ENCODE results near the gene SLC6A3.

The SLC6A3 gene

DNA sequence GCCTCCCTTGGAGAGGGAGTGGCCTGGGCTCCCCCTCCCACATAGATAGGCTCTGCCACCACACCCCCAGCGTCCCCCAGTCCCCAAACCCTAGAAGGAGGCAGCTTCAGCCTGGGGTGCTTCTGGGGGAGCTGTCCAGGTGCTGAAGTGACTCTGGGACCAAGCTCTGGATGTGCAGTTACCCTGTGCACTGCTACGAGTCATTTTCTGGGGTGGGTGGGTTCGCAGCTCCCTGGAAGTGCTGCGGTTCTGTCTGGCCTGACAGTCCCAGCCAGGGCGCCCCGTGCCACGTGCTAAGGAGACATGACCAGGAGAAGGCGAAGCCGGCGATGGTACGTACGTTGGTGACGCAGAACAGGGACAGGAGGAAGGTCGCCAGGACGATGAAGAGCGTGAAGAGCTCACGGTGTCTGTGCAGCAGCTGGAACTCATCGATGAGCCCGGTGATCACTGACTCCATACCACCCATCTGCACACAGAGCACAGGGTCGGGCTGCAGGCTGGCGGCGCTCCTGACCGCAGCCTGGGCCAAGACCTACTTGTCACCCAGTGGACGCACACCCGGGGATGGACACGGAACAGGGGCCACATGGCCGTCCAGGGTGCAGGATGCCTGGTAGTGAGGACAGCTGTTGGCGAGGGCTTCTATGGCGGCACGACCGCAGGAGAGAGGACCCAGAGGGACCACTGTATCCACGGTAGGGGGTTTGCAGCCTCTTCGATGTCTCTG lies 35.7 kb downstream of the SLC6A3 start:
- DNase-seq (ENCODE audit: low read depth in 2 of 2): no peak

DNA sequence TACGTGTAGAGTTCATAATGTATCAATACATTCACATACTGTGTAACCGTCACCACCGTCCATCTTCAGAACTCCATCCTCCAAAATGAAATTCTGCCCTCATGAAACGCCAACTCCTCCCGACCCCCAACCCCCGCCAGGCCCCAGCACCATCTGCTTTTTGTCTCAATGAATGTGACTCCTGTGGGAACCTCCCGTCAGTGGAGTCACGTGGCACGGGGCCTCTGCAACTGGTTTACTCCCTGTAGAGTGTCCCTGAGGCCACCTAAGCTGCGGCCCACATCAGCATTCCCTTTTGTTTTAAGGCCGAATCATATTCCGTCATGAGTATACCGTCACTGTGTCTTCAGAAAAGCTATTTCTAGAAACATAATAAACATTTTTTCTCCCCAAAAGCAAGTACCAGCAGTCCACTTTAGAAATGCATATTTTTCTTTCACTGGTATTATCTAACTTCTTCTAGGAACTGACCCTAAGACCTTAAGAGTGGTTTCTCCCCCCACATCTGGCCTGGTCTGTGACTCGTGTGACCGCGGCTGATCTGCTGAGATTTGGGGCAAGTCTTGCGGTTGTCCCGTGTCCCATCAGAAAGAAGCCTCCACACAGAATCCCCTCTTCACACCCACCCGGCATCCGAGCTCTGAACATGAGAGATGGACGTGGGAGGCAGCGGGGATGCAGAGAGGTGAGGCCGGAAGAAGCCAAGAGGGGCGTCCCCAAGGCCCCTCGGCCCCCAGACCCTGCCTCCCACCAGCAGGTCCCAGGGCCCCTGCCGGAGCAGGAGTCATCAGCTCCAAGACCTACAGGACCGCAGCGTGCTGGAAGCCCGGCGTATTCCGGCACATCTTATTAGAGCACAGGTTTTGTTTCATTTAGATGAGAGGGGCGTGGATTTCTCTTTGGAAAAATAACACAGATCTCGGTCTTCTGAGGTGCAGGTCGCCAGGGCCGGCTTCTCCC lies 38.3 kb downstream of the SLC6A3 start:
- DNase-seq (ENCODE audit: low read depth in 2 of 2): no peak

DNA sequence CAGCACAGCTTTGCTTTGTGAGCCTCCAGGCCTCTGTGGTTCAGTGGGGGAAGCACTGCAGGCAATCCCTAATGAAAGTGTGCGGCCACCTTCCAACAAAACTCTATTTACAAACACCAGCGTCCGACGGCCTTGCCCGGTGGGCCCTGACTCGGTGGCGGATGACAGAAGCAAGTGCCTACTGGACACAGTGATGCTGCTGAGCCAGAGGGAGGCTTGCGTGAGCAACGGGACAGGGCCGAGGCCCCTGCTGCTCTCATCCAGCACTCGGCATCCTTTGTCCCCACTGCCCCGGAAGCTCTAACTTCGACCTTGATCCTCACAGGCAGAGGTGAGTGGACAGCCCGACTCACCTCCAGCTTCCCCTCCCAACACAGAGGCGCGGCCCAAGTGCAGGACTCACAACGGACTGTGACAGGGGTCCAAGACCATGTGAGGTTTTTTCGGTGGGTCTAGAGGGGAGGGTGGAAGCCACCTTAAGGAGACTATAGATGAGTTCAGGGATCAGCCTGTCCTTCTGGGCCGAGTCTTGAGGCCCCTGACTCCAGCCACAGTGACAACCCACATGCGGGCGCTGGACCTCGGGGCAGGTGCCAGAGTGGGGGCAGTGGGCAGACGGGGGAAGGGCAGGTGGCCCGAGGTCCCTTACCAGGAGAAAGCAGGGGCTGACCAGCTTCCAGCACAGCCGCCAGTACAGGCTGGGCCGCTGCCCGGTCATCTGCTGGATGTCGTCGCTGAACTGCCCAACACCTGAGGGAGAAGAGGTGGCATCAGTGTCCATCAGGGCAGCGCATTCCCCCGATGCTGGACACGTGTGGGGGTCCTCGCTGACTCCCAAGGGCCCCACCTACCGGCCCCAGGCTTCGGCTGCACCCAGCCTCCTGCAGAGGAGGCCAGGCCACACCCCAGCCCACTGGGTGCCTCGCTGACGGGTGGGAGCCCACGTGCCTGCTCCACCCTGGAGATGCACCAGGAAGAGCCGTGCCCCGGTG lies 39.4 kb downstream of the SLC6A3 start:
- DNase-seq (ENCODE audit: low read depth in 2 of 2): no peak

DNA sequence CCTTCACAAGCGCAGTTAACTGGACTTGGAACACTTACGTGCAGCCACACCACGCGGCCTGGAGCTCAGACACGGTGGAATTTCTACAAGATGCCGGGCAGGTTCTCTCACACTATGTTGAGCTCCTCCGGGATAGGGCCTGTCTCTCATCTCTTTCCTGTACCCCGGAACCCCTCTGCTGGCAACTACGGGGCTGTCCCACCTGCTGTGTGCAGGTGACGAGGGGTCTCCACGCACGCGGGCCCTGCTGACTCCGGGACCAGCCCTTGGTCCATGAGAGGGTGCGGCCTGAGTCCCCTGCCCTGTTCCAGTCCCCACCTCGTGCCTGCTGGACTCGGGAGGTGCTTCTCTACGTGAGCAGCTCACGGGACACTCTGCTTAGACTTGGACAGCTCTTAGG lies 40.1 kb downstream of the SLC6A3 start:
- DNase-seq (ENCODE audit: low read depth in 2 of 2): no peak

DNA sequence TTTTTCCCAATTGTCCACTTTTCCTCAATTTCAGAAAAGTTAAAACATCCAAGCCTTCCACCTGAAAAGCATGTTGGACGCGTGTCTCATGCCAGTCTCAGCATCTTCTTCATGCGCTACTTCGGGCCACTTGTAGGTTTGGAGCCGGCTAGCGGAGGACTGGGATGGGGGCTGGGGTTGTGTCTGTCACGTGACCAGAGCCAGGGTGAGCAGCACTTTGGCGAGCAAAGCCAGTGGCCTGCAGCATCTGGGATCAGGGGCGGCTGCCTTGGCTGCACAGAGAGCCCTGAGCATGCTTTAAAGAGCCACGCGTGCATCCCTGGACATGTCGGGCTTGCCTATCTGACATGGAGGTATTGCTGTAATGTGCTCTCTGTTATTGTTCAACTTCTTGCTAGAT lies 41.2 kb downstream of the SLC6A3 start:
- DNase-seq (ENCODE audit: low read depth in 2 of 2): no peak

DNA sequence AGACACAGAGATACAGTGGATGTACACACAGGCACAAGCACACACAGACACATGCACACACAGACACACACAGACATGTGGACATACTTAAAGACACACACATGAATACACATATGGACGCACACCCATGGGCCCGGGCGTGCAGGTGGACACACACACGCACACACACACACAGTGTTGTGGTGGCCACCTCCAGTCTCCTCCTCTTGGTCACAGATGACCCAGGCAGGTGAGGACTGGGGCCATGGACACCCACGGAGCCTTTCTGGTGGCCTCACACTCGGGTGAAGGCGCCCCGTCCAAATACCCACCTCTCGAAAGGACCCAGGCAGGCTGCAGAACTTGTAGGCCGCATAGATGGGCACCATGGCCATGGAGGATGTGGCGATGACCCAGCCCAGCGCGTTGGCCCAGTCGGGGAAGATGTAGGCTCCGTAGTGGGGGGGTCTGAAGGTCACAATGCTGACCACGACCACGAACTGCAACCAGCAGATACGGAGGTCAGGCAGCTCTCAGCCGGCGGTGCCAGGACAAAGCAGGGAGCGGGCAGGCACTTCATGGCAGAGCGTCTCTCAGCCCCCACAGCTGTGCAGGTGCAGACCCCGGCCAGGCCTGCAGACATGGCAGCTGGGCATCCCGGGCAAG lies 42.5 kb downstream of the SLC6A3 start:
- no peak for DNase-seq (ENCODE audit: low read depth in 2 of 2)

DNA sequence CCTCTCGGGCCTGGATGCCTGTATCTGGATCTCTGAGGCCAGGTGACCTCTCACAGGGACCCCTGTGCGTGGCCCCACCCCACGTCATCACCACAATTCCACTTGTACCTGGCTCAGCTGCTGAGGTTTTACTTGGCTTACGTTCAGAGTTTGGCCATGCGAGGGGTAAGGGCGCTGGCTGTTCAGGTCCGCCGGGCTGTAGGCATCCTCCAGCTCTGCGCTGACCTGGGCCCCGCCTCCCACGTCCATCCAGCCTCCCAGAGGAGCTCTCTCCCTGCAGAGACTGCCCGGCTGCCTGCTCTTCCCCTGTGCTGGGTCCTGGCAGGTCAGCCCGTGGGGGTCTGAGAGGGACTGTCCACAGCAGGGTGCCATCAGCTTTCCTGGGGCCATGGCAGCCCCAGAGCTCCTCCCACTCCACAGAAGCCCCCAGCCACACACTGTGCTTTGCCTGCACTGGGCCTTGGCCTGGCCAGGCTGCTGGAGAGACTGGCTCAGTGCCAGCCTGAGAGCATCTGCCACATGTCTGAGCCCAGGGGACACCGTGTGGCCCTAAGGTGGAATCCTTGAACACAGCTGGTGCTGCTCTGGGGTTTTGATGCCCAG lies 43.6 kb downstream of the SLC6A3 start:
- no peak for DNase-seq (ENCODE audit: low read depth in 2 of 2)

DNA sequence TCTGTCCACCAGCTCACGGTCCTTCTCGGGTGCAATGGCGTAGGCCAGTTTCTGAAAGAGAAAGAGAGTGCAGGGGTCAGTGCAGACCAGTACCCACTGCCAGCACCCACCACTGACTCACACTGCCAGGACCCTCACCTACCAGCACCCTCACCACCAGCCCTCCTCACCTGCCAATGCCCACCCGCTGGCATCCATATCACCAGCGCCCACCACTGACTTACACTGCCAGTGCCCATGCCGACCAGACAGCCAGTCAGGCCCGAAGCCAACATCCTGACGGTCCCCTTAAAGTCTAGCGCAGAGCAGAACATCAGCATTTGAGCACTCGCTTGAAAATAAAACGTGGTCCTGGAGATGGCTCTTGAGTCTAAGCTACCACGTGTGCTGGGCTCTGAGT lies 44.3 kb downstream of the SLC6A3 start:
- DNase-seq (ENCODE audit: low read depth in 2 of 2): no peak

DNA sequence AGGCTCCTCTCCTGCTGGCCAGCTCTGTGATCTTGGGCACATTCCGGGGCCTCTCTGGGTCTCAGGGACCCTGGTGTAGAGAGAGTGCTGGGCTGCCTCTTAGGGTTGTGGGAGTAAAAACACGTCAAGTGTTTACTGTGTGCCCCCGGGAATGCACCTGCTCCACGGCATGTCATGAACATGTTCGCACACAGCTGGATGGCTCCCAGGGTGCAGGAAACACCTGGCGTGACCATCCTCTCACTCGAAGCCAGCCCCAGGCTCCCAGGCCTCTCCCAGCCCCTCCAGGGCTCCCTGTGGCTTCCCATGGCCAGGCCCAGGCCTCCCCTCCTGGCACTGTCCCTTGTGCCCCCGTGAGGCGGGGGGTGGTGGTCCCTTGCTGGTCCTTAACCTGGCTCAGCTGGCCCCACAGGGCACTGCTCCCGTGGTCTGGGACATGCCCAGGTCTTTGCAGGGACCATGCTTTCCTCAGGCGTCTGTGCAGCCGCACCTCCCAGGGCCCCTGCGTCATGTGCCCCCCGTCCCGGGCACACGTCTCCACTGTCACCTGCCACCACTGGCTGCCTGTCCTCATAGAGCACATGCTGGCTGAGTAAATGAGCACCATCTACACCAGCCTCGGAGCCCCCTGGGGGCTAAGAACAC lies 44.9 kb downstream of the SLC6A3 start:
- no peak for DNase-seq (ENCODE audit: low read depth in 2 of 2)

DNA sequence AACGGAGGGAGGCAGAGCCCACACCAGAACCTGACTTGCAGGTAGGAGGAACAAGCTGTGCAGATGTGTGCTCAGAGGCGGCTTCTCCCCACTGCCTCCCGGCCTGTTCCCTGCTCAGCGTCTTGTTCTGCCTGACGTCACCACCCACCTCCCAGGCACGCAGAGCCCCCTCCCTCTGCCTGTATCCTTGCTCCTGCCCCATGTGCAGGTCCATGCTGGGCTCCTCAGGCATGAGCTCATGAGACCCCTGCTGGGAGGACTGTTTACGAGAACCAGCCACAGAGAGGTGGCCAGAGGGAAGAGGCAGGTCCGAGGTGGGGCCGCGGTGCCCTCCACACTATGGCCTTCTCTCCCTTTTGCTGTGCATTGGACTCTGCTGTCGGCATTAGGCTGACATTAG lies 45.5 kb downstream of the SLC6A3 start:
- no peak for DNase-seq (ENCODE audit: low read depth in 2 of 2)

DNA sequence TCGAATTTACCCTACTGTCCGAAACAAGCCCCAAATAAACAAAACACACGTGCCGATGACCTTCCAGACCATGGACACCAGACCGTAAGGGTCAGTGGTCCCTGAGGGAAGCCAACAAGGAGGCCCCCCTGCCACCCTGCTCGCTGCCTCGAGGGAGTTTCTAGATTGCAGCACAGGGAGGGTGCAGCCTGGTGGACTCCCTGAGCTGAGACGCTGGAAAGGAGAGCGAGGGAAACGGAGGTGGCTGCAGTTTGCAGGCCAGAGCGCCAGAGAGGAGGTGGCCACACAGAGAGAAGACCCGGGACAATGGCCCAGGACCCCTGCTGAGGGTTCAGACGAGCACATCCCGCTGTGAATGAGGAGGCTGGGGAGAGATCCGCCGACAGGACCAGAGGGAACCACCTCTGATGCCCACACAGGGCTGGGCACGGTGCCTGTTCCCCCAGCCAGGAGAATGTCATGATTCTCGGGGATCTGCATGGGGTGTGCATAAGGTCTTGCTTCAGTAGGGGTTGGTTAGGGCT lies 48.9 kb downstream of the SLC6A3 start:
- DNase-seq (ENCODE audit: low read depth in 2 of 2): no peak

DNA sequence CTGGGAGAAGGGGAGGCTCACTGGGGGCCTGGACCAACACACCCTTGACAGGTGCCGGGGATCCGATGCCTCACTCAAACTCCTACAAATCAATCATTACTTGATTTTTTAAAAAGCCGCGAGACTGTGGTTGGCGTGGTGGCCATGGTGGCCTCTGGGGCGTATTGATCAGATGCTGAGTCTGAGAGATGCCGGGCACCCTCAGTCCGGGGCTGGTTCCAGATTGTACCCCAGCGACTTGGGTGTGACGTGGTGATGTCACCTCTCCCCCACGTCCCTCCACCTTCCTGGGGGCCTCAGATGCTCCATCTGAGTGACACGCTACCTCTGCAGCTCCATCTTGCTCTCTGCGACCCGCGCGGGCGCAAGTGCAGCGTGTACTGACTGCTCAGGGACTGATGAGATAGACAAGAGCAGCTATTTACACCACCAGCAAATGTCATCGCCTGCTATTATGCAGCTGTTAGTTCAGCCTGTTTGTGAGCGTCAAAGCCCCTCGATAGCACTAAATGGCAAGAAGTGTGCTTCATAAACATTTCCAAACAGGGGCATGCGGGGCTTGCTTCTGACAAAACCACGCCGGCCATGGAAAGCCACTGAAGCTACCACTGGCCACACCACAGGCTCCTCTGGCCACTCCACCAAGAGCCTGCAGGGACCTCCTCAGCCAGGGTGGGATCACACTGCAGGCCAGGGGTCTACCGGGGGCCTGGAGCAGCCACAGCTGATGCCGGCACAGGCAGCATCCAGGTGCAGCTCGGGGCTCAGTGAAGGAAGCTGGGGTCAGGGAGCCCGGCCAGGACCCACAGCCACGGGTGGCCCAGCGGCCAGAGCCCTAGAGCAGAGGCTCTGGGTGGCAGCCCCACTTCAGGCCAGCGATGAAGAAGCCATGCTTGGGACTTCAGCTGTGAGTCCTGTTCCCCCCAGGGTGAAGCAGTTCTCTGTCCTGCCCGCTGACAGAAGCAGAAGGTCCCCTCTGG lies 50.1 kb downstream of the SLC6A3 start:
- DNase-seq (ENCODE audit: low read depth in 2 of 2): no peak

DNA sequence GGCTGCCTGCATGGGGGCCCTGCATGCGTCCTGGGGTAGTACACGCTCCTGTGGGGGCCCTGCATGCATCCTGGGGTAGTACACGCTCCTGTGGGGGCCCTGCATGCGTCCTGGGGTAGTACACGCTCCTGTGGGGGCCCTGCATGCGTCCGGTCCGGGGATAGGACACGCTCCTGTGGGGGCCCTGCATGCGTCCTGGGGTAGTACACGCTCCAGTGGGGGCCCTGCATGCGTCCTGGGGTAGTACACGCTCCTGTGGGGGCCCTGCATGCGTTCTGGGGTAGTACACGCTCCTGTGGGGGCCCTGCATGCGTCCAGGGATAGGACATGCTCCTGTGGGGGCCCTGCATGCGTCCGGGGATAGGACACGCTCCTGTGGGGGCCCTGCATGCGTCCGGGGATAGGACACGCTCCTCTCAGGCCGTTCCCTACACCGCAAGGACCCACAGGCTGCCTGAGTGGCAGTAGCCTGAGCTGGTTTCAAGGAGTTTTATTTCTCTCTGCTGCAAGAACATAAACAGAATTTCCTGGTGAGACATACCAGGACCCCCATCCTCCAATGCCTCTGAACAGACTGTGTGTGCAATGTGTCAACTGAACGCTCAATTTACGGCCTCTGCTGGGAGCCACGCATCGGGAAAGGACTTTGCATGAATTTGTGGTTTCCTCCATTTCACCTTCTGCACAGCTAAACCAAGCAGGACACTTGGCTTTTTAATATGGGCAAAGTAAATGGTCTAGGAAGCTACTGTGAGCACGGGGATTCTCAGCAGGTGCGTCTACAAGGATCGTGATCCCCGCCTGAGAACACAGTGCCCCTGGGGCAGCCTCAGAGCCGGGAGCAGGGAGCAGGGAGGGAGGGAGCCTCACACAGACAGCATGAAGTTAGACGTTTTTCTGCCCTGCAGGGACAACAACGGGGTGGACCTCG lies 51.4 kb downstream of the SLC6A3 start:
- no peak for DNase-seq (ENCODE audit: low read depth in 2 of 2)

DNA sequence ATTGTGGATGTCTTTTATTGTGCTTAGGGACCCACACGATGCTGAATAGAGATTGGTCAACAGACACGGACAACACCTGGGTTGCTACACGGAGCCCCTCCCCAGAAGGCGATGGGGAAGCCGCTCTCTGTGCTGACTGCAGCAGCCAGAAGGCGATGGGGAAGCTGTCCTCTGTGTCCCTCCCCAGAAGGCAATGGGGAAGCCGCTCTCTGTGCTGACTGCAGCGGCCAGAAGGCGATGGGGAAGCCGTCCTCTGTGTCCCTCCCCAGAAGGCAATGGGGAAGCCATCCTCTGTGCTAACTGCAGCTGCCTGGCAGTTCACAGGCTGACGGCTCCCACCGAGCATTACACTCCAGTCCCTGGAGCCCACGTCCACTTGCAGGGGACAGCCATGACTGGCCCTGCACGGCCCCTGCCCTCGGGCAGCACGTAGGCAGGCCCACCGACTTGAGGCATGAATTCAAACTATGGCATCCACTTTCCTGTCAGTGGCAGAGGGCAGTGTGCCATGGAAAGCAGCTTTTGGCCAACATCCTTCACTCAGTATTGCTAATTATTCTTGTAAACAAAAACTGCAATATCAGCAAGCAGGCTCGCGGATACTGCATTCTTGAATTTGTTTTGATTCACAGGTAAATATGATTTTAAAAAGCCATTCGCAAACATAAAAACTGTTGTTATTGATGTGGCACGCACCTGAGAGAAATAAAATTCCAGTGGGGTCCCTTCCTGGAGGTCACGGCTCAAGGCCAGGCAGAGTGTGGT lies 52.3 kb downstream of the SLC6A3 start:
- DNase-seq (ENCODE audit: low read depth in 2 of 2): no peak

DNA sequence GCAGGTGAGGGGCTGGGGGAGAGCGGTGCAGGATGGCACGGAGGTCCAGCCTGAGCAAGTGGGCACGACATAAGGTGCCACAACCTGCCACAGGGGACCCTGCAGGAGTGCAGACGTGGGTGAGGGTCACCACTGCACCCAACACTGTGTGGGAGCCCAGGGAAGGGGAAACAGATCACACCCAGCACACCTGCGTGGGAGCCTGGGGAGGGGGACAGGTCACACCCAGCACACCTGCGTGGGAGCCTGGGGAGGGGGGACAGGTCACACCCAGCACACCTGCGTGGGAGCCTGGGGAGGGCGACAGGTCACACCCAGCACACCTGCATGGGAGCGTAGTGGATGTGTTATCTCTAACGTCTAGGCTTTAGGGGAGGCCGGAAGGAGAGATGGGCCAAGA lies 53.0 kb downstream of the SLC6A3 start:
- no peak for DNase-seq (ENCODE audit: low read depth in 2 of 2)

DNA sequence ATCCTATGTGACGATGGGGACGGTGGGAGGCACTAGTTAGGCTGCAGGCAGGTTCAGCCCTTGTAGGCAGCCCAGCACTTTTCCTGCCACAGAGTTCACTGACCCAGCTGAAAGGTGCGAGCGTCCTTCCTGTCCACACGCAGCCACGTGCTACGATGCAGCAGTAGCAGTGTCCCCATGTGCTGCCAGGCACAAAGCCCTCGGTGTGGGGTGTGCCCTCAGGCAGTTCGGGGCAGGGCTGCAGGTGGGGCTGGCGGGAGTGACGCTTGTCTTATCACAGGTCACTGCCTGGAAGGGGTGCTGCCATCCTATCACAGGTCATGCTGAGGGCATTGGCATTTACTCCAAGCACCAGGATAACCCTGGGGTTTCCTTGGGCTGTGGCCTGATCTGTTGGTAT lies 53.5 kb downstream of the SLC6A3 start:
- no peak for DNase-seq (ENCODE audit: low read depth in 2 of 2)
